Neural cell (in vitro differentiated cells): ENCODE results near the gene ANTXR1. TPM values are rescaled to one million over a fixed set of nuclear protein-coding genes. Genes with fewer than 3 reads are reported as not detected.

ENCODE experiments used
- H2AFZ ChIP-seq: fragments of 200-600, 300-800 bp; sonication (generic), shearing (Covaris generic); 2 replicates; pipeline ENCODE4 v1.6.0; 2014; ENCODE audit warnings: low read depth, mild to moderate bottlenecking, antibody characterized with exemption, low read length, moderate library complexity
- H3F3A ChIP-seq: fragments of 200-600 bp; shearing (Covaris generic); 2 replicates; pipeline ENCODE4 v1.6.1; 2016; ENCODE audit warnings: mild to moderate bottlenecking, moderate library complexity, mixed read lengths, antibody characterized with exemption, low read length; ENCODE audit not compliant: insufficient read depth, poor library complexity, severe bottlenecking
- H3K27ac ChIP-seq: fragments of 200-600, 300-800 bp; sonication (generic), shearing (Covaris generic); 2 replicates; pipeline ENCODE4 v1.5.1; 2014; ENCODE audit warnings: mild to moderate bottlenecking, low read length, moderate library complexity
- H3K27me3 ChIP-seq: fragments of 300-800, 200-600 bp; sonication (generic), shearing (Covaris generic); 2 replicates; pipeline ENCODE4 v1.6.0; 2014; ENCODE audit warnings: mild to moderate bottlenecking, low read depth, low read length, moderate library complexity; ENCODE audit not compliant: insufficient read depth
- H3K36me3 ChIP-seq: fragments of 300-800, 200-600 bp; sonication (generic), shearing (Covaris generic); 2 replicates; pipeline ENCODE4 v1.5.1; 2014; ENCODE audit warnings: mild to moderate bottlenecking, antibody characterized with exemption, low read length, moderate library complexity; ENCODE audit not compliant: insufficient read depth
- H3K4me2 ChIP-seq: fragments of 300-800, 200-600 bp; sonication (generic), shearing (Covaris generic); 2 replicates; pipeline ENCODE4 v1.6.0; 2014; ENCODE audit warnings: mild to moderate bottlenecking, low read length
- H3K4me3 ChIP-seq: fragments of 300-800, 200-600 bp; sonication (generic), shearing (Covaris generic); 2 replicates; pipeline ENCODE4 v1.5.1; 2014; ENCODE audit warnings: mild to moderate bottlenecking, low read length, moderate library complexity
- H3K79me2 ChIP-seq: fragments of 200-600 bp; shearing (Covaris generic); replicated peaks from 2 replicates; pipeline ENCODE4 v1.6.0; 2014; ENCODE audit warnings: mild to moderate bottlenecking, low read length, moderate library complexity; ENCODE audit not compliant: insufficient read depth
- H3K9ac ChIP-seq: fragments of 300-800, 200-600 bp; sonication (generic), shearing (Covaris generic); 2 replicates; pipeline ENCODE4 v1.6.1; 2016; ENCODE audit warnings: mild to moderate bottlenecking, low read length, mixed read lengths
- H3K9me2 ChIP-seq: fragments of 200-600 bp; shearing (Covaris generic); 2 replicates; pipeline ENCODE4 v1.6.1; 2016; ENCODE audit warnings: mild to moderate bottlenecking, low read length, mixed read lengths; ENCODE audit not compliant: insufficient read depth
- H3K9me3 ChIP-seq: fragments of 200-600, 300-800 bp; sonication (generic), shearing (Covaris generic); 2 replicates; pipeline ENCODE4 v1.6.1; 2016; ENCODE audit warnings: mild to moderate bottlenecking, mixed run types, low read length, moderate library complexity, mixed read lengths
- H4K20me1 ChIP-seq: fragments of 200-600 bp; shearing (Covaris generic); 2 replicates; pipeline ENCODE4 v1.6.1; 2016; ENCODE audit warnings: mild to moderate bottlenecking, mixed run types; ENCODE audit not compliant: insufficient read depth
- EP300 ChIP-seq: fragments of 450-650 bp; conservative IDR thresholded peaks from 2 replicates; pipeline ENCODE4 v1.6.1; 2014; ENCODE audit warnings: antibody characterized with exemption, mild to moderate bottlenecking, moderate library complexity; ENCODE audit not compliant: poor library complexity, severe bottlenecking
- EZH2 ChIP-seq: fragments of 200-600, 300-800 bp; shearing (Covaris generic), sonication (generic); IDR thresholded peaks from 2 replicates; pipeline ENCODE4 v1.6.1; 2014; ENCODE audit warnings: antibody characterized with exemption, low read length, borderline replicate concordance, mild to moderate bottlenecking; ENCODE audit not compliant: insufficient read depth, poor library complexity, severe bottlenecking
- MXI1 ChIP-seq: fragments of 450-650 bp; conservative IDR thresholded peaks from 2 replicates; pipeline ENCODE4 v1.6.1; 2014; ENCODE audit warnings: antibody characterized with exemption, mild to moderate bottlenecking; ENCODE audit not compliant: poor library complexity, severe bottlenecking
- POLR2AphosphoS5 ChIP-seq: IDR thresholded peaks from 2 replicates; pipeline ENCODE4 v1.6.1; 2012
- RAD21 ChIP-seq: fragments of 450-650 bp; conservative IDR thresholded peaks from 2 replicates; pipeline ENCODE4 v1.6.1; 2014; ENCODE audit warnings: antibody characterized with exemption, mild to moderate bottlenecking, moderate library complexity
- SMC3 ChIP-seq: fragments of 450-650 bp; conservative IDR thresholded peaks from 2 replicates; pipeline ENCODE4 v1.6.1; 2014; ENCODE audit warnings: antibody characterized with exemption, mild to moderate bottlenecking, moderate library complexity; ENCODE audit not compliant: poor library complexity
- TAF1 ChIP-seq: IDR thresholded peaks from 2 replicates; pipeline ENCODE4 v1.6.1; 2012; ENCODE audit warnings: low read depth
- polyA plus RNA-seq: library from polyadenylated mRNA; depleted of rRNA; stranded (reverse); fragments of >200 nt; gene quantifications from 2 replicates; pipeline ENCODE4 v1.2.3, GENCODE V29; 2014
- TF ChIP-seq, protein P1 (sequence below): IDR thresholded peaks from 2 replicates; pipeline ENCODE4 v1.6.1; 2012; ENCODE audit warnings: borderline replicate concordance
- TF ChIP-seq, protein P2 (sequence below): fragments of 450-650 bp; IDR thresholded peaks from 2 replicates; pipeline ENCODE4 v1.5.1; 2014; ENCODE audit warnings: antibody characterized with exemption, mild to moderate bottlenecking, moderate library complexity; ENCODE audit not compliant: poor library complexity, severe bottlenecking

The ANTXR1 gene
- polyA plus RNA-seq, 1 donor from 2014 or later = 4.9 TPM

DNA sequence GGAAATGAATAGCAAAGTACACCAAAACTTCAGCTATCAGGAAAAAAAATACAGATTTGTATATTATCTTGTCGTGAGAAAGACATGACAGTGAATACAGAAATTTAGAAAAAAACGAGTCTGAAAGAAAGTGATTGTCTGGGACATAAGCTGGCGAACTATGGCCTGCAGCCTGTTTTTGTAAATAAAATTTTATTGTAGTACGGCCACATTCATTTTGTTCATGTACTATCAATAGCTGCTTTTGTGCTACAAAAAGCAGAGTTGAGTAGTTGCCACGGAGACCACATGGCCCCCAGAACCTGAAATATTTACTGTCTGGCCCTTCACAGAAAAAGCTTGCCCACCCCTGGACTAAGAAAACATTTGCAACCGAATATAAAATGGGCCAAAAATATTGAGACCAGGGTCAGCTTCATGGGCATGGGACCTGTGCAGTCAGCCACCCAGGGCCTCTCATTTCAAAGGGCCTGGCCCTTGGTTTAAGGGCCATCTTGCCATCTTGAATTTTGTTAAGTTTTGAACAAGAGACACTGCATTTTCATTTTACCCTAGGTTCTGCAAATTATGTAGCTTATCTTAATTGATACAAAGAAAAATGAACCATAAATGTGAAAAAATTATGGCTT, 17.9 kb downstream of the ANTXR1 start:
- Histone ChIP-seq H3K4me2 (no peak overlapping the region), H3K79me2 (peaks cover 48% of the 10 kb centered on the region)

DNA sequence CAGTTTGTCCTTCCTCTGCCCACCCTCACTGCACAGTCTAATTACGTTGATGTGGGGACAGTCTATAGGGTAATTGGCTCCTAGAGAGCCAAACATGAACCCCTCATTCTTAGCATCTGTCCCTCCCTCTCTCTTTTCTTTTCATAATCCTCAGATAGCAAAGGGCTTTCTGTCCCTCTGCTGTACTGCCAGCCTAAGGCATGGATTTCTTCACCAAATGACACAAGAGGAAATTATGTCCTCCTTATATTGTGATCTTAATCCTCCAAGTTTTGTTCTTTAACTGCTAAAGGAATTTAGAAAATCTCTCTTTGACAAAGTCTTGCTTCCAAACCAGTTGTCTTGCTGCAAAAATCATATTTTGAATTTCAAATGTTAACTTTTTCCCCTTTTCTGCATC, 18.5 kb downstream of the ANTXR1 start:
- no peaks in the 10 kb centered on the region for H4K20me1 ChIP-seq
- no peaks in the 10 kb centered on the region for H3K27me3 ChIP-seq
- no peaks in the 10 kb centered on the region for H3K9me3 ChIP-seq
- H3K79me2 ChIP-seq = peaks cover 44% of the 10 kb centered on the region
- TF ChIP-seq, protein P1, sequence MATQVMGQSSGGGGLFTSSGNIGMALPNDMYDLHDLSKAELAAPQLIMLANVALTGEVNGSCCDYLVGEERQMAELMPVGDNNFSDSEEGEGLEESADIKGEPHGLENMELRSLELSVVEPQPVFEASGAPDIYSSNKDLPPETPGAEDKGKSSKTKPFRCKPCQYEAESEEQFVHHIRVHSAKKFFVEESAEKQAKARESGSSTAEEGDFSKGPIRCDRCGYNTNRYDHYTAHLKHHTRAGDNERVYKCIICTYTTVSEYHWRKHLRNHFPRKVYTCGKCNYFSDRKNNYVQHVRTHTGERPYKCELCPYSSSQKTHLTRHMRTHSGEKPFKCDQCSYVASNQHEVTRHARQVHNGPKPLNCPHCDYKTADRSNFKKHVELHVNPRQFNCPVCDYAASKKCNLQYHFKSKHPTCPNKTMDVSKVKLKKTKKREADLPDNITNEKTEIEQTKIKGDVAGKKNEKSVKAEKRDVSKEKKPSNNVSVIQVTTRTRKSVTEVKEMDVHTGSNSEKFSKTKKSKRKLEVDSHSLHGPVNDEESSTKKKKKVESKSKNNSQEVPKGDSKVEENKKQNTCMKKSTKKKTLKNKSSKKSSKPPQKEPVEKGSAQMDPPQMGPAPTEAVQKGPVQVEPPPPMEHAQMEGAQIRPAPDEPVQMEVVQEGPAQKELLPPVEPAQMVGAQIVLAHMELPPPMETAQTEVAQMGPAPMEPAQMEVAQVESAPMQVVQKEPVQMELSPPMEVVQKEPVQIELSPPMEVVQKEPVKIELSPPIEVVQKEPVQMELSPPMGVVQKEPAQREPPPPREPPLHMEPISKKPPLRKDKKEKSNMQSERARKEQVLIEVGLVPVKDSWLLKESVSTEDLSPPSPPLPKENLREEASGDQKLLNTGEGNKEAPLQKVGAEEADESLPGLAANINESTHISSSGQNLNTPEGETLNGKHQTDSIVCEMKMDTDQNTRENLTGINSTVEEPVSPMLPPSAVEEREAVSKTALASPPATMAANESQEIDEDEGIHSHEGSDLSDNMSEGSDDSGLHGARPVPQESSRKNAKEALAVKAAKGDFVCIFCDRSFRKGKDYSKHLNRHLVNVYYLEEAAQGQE = no peak
- TF ChIP-seq SMC3 (no peak), EP300 (no peak), RAD21 (no peak), MXI1 (no peak), EZH2 (no peak), TAF1 (no peak), POLR2AphosphoS5 (no peak)
- TF ChIP-seq, protein P2, sequence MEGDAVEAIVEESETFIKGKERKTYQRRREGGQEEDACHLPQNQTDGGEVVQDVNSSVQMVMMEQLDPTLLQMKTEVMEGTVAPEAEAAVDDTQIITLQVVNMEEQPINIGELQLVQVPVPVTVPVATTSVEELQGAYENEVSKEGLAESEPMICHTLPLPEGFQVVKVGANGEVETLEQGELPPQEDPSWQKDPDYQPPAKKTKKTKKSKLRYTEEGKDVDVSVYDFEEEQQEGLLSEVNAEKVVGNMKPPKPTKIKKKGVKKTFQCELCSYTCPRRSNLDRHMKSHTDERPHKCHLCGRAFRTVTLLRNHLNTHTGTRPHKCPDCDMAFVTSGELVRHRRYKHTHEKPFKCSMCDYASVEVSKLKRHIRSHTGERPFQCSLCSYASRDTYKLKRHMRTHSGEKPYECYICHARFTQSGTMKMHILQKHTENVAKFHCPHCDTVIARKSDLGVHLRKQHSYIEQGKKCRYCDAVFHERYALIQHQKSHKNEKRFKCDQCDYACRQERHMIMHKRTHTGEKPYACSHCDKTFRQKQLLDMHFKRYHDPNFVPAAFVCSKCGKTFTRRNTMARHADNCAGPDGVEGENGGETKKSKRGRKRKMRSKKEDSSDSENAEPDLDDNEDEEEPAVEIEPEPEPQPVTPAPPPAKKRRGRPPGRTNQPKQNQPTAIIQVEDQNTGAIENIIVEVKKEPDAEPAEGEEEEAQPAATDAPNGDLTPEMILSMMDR = no peak
- no peak overlapping the region for H3K4me3 ChIP-seq
- no peaks in the 10 kb centered on the region for H3K36me3 ChIP-seq
- H2AFZ ChIP-seq = no peak overlapping the region
- no peak overlapping the region for H3K4me2 ChIP-seq
- H3K9me2 ChIP-seq = no peaks in the 10 kb centered on the region
- no peak overlapping the region for H3K27ac ChIP-seq
- no peaks in the 10 kb centered on the region for H3F3A ChIP-seq
- no peak overlapping the region for H3K9ac ChIP-seq

More for the DNA sequence above, 17.9 kb downstream of the ANTXR1 start:
- no peak for TF ChIP-seq MXI1
- no peak for TF ChIP-seq TAF1
- no peak for TF ChIP-seq EZH2
- TF ChIP-seq POLR2AphosphoS5 = no peak
- TF ChIP-seq, protein P1 = no peak
- no peak for TF ChIP-seq EP300
- TF ChIP-seq RAD21 = no peak
- TF ChIP-seq SMC3 = no peak
- TF ChIP-seq, protein P2 = no peak
- H3F3A ChIP-seq = no peaks in the 10 kb centered on the region
- H3K36me3 ChIP-seq = no peaks in the 10 kb centered on the region
- no peaks in the 10 kb centered on the region for H3K9me3 ChIP-seq
- no peaks in the 10 kb centered on the region for H4K20me1 ChIP-seq
- no peak overlapping the region for H3K9ac ChIP-seq
- no peaks in the 10 kb centered on the region for H3K27me3 ChIP-seq
- no peaks in the 10 kb centered on the region for H3K9me2 ChIP-seq
- no peak overlapping the region for H2AFZ ChIP-seq
- no peak overlapping the region for H3K27ac ChIP-seq
- H3K4me3 ChIP-seq = no peak overlapping the region
